NCI-H146 treated with DMSO at 0.1 percent for 48 hours (cell line): ENCODE measurements around the gene SLCO2A1.

Source experiments
- DNase-seq: peaks from one replicate; lab custom pipeline; 2025; ENCODE audit not compliant: unreplicated experiment; lab: John Stamatoyannopoulos, UW

Gene SLCO2A1

GRCh38 chr3:133935843-133936769 is 93.6 kb downstream of the SLCO2A1 start:
- no peak for DNase-seq

- DNase-seq: no peak
These were observed 94.5 kb downstream of the SLCO2A1 start for GRCh38 chr3:133934996-133935842.

- DNase-seq: no peak
These were observed 95.4 kb downstream of the SLCO2A1 start for GRCh38 chr3:133934073-133934970.

- no peak for DNase-seq
These were observed 96.4 kb downstream of the SLCO2A1 start for GRCh38 chr3:133933097-133934024.

GRCh38 chr3:133932009-133932408 is 97.7 kb downstream of the SLCO2A1 start:
- no peak for DNase-seq

- DNase-seq: no peak
These were observed 98.6 kb downstream of the SLCO2A1 start for GRCh38 chr3:133931084-133931483.

- peak; percentile 42 for DNase-seq
These were observed 99.3 kb downstream of the SLCO2A1 start for GRCh38 chr3:133930341-133930933.

GRCh38 chr3:133928903-133929607 is 100.7 kb downstream of the SLCO2A1 start:
- no peak for DNase-seq

GRCh38 chr3:133928136-133928893 is 101.4 kb downstream of the SLCO2A1 start:
- DNase-seq: no peak

GRCh38 chr3:133927540-133928066 is 102.1 kb downstream of the SLCO2A1 start:
- DNase-seq: peak; percentile 19

GRCh38 chr3:133926736-133927539 is 102.8 kb downstream of the SLCO2A1 start:
- DNase-seq: no peak

- no peak for DNase-seq
These were observed 103.6 kb downstream of the SLCO2A1 start for GRCh38 chr3:133925960-133926735.

- no peak for DNase-seq
These were observed 105.7 kb downstream of the SLCO2A1 start for GRCh38 chr3:133924041-133924440.

GRCh38 chr3:133921592-133921991 is 108.1 kb downstream of the SLCO2A1 start:
- no peak for DNase-seq

- DNase-seq: no peak
These were observed 112.6 kb downstream of the SLCO2A1 start for GRCh38 chr3:133917144-133917543.
